ENCODE data around the gene CCL21. TPM values are rescaled to one million over a fixed set of nuclear protein-coding genes. Genes with fewer than 3 reads are reported as not detected.
A peak's percentile ranks its signal among the peaks of the same experiment; 100 is the strongest.

The CCL21 gene
- total RNA-seq, 1 experiment from 2014 or later, result not detected

DNA sequence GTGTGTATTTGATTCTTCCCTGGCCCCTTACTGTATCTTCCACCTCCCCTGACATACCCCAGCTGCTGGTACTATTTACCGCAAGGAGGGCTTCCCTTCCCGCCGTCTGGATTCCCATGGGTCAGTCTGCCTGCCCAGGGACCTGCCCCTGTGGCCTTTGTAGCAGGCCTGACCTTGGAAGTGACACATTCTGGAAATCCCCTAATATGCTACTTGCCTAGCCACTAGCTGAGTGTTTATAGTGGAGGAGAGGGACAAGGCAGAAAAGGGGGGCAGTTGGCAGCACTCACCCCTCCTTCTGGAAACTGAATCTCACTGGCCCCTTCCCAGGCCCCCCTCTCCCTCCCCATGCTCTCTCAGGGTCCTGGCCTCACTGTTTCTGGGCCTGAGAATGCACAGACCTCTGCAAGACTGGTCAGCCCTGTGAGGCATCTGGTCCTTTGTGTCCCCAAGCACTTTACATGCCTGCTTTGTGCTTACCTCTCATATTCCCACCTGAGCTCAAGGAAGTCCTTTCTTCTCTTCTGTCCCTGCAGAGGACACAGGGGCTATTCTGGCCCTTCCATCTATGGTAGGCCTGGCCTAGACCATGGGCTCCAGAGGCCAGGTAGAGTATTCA is 8.2 kb upstream of the CCL21 start:
- intact Hi-C loops (cut with micrococcal nuclease; ENCODE audit: unreplicated experiment), result no loop called here
- Histone ChIP-seq H3K4me3 (ENCODE audit: low read depth in 2 of 2, low read length in 2 of 2) (no peak overlapping the region), H3K27ac (ENCODE audit: low read length) (no peak overlapping the region), H3K27me3 (ENCODE audit: control insufficient read depth, insufficient read depth, low read length) (no peaks in the 10 kb centered on the region; the same call in 1 of the 2 replicates), H3K4me1 (ENCODE audit: control insufficient read depth, insufficient read depth, low read length) (no peaks in the 10 kb centered on the region; the same call in 1 of the 2 replicates), H3K36me3 (ENCODE audit: control insufficient read depth, insufficient read depth, low read length) (no peaks in the 10 kb centered on the region), H3K9me3 (ENCODE audit: control insufficient read depth, insufficient read depth, low read depth, low read length) (no peaks in the 10 kb centered on the region)
- ATAC-seq, result peak; percentile 91
- BruUV-seq (replicated peaks), result no TSS peak
- TF ChIP-seq SIN3A (IDR thresholded peaks at IDR 0.05; ENCODE audit: borderline replicate concordance, insufficient read depth, low read depth, low read length), result no peak
- no peak for TF ChIP-seq POLR2AphosphoS5 (IDR thresholded peaks at IDR 0.05; ENCODE audit: low read depth, low read length)
- TF ChIP-seq, protein P1, sequence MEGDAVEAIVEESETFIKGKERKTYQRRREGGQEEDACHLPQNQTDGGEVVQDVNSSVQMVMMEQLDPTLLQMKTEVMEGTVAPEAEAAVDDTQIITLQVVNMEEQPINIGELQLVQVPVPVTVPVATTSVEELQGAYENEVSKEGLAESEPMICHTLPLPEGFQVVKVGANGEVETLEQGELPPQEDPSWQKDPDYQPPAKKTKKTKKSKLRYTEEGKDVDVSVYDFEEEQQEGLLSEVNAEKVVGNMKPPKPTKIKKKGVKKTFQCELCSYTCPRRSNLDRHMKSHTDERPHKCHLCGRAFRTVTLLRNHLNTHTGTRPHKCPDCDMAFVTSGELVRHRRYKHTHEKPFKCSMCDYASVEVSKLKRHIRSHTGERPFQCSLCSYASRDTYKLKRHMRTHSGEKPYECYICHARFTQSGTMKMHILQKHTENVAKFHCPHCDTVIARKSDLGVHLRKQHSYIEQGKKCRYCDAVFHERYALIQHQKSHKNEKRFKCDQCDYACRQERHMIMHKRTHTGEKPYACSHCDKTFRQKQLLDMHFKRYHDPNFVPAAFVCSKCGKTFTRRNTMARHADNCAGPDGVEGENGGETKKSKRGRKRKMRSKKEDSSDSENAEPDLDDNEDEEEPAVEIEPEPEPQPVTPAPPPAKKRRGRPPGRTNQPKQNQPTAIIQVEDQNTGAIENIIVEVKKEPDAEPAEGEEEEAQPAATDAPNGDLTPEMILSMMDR (IDR thresholded peaks at IDR 0.05), result no peak
- TF ChIP-seq, protein P2, sequence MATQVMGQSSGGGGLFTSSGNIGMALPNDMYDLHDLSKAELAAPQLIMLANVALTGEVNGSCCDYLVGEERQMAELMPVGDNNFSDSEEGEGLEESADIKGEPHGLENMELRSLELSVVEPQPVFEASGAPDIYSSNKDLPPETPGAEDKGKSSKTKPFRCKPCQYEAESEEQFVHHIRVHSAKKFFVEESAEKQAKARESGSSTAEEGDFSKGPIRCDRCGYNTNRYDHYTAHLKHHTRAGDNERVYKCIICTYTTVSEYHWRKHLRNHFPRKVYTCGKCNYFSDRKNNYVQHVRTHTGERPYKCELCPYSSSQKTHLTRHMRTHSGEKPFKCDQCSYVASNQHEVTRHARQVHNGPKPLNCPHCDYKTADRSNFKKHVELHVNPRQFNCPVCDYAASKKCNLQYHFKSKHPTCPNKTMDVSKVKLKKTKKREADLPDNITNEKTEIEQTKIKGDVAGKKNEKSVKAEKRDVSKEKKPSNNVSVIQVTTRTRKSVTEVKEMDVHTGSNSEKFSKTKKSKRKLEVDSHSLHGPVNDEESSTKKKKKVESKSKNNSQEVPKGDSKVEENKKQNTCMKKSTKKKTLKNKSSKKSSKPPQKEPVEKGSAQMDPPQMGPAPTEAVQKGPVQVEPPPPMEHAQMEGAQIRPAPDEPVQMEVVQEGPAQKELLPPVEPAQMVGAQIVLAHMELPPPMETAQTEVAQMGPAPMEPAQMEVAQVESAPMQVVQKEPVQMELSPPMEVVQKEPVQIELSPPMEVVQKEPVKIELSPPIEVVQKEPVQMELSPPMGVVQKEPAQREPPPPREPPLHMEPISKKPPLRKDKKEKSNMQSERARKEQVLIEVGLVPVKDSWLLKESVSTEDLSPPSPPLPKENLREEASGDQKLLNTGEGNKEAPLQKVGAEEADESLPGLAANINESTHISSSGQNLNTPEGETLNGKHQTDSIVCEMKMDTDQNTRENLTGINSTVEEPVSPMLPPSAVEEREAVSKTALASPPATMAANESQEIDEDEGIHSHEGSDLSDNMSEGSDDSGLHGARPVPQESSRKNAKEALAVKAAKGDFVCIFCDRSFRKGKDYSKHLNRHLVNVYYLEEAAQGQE (IDR thresholded peaks at IDR 0.05; ENCODE audit: insufficient read depth in 1 of 2, low read depth in 2 of 2, low read length in 1 of 2), result no peak
- TF ChIP-seq TCF7L2 (IDR thresholded peaks at IDR 0.05; ENCODE audit: low read depth, low read length), result no peak
- ChIA-PET CTCF (no interaction called here), POLR2A (no interaction called here)
- in situ Hi-C loops (cut with HindIII; ENCODE audit: low pct_unique_long_range_greater_than_20kb, low sequenced_read_pairs), result no loop called here
- DNase-seq (ENCODE audit: low read depth, low spot score), result no peak

DNA sequence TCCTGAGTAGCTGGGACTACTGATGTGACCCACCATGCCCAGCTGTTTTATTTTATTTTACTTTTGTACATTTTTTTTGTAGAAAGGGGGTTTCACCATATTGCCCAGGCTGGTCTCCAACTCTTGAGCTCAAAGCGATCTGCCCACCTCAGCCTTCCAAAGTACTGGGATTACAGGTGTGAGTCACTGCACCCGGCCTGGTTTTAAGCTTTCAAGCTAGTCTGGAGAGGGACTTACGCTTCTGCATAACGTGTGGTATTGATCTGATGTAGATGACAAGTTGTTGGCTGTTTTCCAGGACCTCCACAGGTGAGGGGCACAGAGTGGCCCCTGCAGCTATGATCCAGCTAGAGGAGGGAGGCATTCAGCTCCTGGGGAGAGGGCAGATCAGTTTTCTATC is 6.8 kb upstream of the CCL21 start:
- ATAC-seq (no peak), DNase-seq (ENCODE audit: low read depth, low spot score) (no peak)
- H3K27me3 ChIP-seq (ENCODE audit: control insufficient read depth, insufficient read depth, low read length), result no peaks in the 10 kb centered on the region; the same call in 1 of the 2 replicates
- H3K4me3 ChIP-seq (ENCODE audit: low read depth in 2 of 2, low read length in 2 of 2), result no peak overlapping the region
- in situ Hi-C loops (cut with HindIII; ENCODE audit: low pct_unique_long_range_greater_than_20kb, low sequenced_read_pairs), result no loop called here
- TF ChIP-seq, protein P1 (IDR thresholded peaks at IDR 0.05), result no peak
- H3K36me3 ChIP-seq (ENCODE audit: control insufficient read depth, insufficient read depth, low read length), result no peaks in the 10 kb centered on the region
- ChIA-PET POLR2A (no interaction called here), CTCF (interaction anchor here (0.6 kb wide), 1 partner anchor 1556 kb away, joined by 3 read pairs; no protein-coding TSS in a partner anchor)
- H3K4me1 ChIP-seq (ENCODE audit: control insufficient read depth, insufficient read depth, low read length), result no peaks in the 10 kb centered on the region; the same call in 1 of the 2 replicates
- no peaks in the 10 kb centered on the region for H3K9me3 ChIP-seq (ENCODE audit: control insufficient read depth, insufficient read depth, low read depth, low read length)
- intact Hi-C loops (cut with micrococcal nuclease; ENCODE audit: unreplicated experiment), result no loop called here
- H3K27ac ChIP-seq (ENCODE audit: low read length), result no peak overlapping the region
- BruUV-seq (replicated peaks), result no TSS peak
